ENCODE data around the gene CERS4.

DNA sequence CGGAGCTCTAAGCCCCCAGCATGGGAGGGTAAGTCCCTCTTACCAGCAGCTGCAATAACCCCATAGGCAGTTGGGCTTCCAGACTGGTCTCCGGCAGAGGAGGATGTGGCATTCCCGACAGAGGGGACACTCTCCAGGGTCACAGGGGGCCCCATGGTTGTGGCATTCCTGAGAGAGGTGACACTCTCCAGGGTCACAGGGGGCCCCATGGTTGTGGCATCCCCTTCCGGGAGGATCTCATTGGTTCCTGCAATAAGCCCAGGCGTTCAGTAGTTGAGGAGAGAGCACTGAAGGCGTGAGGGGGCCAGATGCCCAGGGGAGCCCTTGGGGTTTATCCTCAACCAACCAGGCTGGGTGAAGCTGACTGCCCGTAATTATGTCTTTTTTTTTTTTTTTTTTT is 93.6 kb downstream of the CERS4 start:
- TF ChIP-seq CTCF (IDR thresholded peaks at IDR 0.05), result no peak
- no peak for TF ChIP-seq POLR2AphosphoS5 (IDR thresholded peaks at IDR 0.05)
- no peak for TF ChIP-seq POLR2A (IDR thresholded peaks at IDR 0.05)
- TF ChIP-seq EP300 (IDR thresholded peaks at IDR 0.05), result no peak

Measured in upper lobe of left lung (tissue), 4 donors.